ENCODE measurements around the gene PLAC8.

DNA sequence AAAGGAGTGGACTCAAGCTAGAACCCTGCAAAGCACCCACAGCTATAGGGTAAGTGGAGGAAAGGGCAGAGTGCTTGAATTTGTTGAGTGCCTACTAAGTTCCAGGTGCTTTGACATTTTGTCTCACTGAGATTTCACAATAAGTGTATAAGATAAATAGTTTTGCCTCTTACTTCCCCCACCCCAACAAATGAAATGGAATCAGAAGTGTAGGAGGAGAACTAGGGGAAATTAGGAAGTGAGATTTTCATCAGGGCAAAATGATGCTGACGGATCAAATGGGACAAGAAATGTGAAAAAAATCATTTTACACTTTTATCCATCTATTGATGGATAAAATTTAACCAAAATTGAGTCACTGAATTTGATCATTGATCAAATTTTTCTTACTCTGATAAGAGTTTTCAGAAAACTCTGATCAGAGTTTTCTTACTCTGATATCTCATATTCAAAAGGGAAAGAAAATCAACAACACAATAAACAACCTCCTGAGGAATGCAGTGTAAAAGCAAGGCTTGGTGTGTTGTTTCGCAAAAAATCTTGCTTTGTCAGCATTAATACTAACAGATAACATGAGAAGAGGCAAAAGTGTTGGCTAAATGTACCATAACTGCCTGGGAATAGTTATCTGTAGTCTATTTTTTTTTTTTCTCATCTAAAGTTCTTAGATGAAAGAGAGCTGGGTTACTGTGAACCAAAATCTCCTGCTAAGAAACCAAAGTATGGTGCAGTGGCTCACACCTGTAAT lies 24.9 kb downstream of the PLAC8 start:
- TF ChIP-seq POLR2A (IDR thresholded peaks at IDR 0.05; ENCODE audit: low read length) (no peak), GATA1 (IDR thresholded peaks at IDR 0.05; ENCODE audit: low read depth, low read length) (no peak)
